HEK293T (cell line): ENCODE data around the gene CLMP.

Source experiments
- CTCF ChIA-PET: fragments of 350-600 bp; formaldehyde crosslinking; extraction: SDS; loops from one replicate; lab custom pipeline; 2021; ENCODE audit warnings: antibody characterized with exemption, inconsistent platforms; lab: Yijun Ruan, JAX
- POLR2A ChIA-PET: fragments of 350-600 bp; formaldehyde crosslinking; extraction: SDS; loops from one replicate; lab custom pipeline; 2020; ENCODE audit warnings: antibody characterized with exemption, inconsistent platforms; lab: Yijun Ruan, JAX
- DNase-seq: peaks from one replicate; pipeline ENCODE4 v3.0.0; 2012; ENCODE audit warnings: mixed read lengths; ENCODE audit errors: extremely low spot score
- ARNT ChIP-seq: fragments of 450-650 bp; IDR thresholded peaks from 2 replicates; pipeline ENCODE4 v1.6.1; 2017; ENCODE audit warnings: mild to moderate bottlenecking
- BHLHE40 ChIP-seq: fragments of 450-650 bp; IDR thresholded peaks from 2 replicates; pipeline ENCODE4 v1.6.1; 2016; ENCODE audit warnings: mild to moderate bottlenecking, moderate library complexity, borderline replicate concordance
- CTBP1 ChIP-seq: fragments of 450-650 bp; IDR thresholded peaks from 2 replicates; pipeline ENCODE4 v1.6.1; 2016; ENCODE audit warnings: borderline replicate concordance
- ELF4 ChIP-seq: fragments of 450-650 bp; IDR thresholded peaks from 2 replicates; pipeline ENCODE4 v1.6.1; 2017; ENCODE audit warnings: antibody characterized with exemption
- FOXA1 ChIP-seq: fragments of 450-650 bp; IDR thresholded peaks from 2 replicates; pipeline ENCODE4 v1.6.1; 2016; ENCODE audit warnings: mild to moderate bottlenecking
- FOXK2 ChIP-seq: fragments of 450-650 bp; IDR thresholded peaks from 2 replicates; pipeline ENCODE4 v1.6.1; 2016; ENCODE audit warnings: mild to moderate bottlenecking
- FOXM1 ChIP-seq: fragments of 450-650 bp; IDR thresholded peaks from 2 replicates; pipeline ENCODE4 v1.6.1; 2017; ENCODE audit warnings: mild to moderate bottlenecking, borderline replicate concordance
- HDGF ChIP-seq: fragments of 450-650 bp; IDR thresholded peaks from 2 replicates; pipeline ENCODE4 v1.6.1; 2017; ENCODE audit warnings: antibody characterized with exemption, borderline replicate concordance
- L3MBTL2 ChIP-seq: fragments of 450-650 bp; conservative IDR thresholded peaks from 2 replicates; pipeline ENCODE4 v1.6.1; 2016; ENCODE audit warnings: mild to moderate bottlenecking
- LEF1 ChIP-seq: fragments of 450-650 bp; IDR thresholded peaks from 2 replicates; pipeline ENCODE4 v1.6.1; 2017; ENCODE audit warnings: mild to moderate bottlenecking, borderline replicate concordance
- NFRKB ChIP-seq: fragments of 450-650 bp; IDR thresholded peaks from 2 replicates; pipeline ENCODE4 v1.6.1; 2016; ENCODE audit warnings: mild to moderate bottlenecking, moderate library complexity
- PKNOX1 ChIP-seq: fragments of 450-650 bp; IDR thresholded peaks from 2 replicates; pipeline ENCODE4 v1.6.1; 2016
- SP1 ChIP-seq: fragments of 450-650 bp; IDR thresholded peaks from 2 replicates; pipeline ENCODE4 v1.6.1; 2017
- SUZ12 ChIP-seq: fragments of 450-650 bp; IDR thresholded peaks from 2 replicates; pipeline ENCODE4 v1.6.1; 2016; ENCODE audit warnings: mild to moderate bottlenecking
- TARDBP ChIP-seq: fragments of 450-650 bp; IDR thresholded peaks from 2 replicates; pipeline ENCODE4 v1.6.1; 2016
- ZNF384 ChIP-seq: fragments of 450-650 bp; IDR thresholded peaks from 2 replicates; pipeline ENCODE4 v1.6.1; 2016

Gene CLMP

GRCh38 chr11:123125169-123125568 lies 69.9 kb downstream of the CLMP start:
- ChIA-PET POLR2A (no interaction called here), CTCF (no interaction called here)
- no peak for DNase-seq
- no peak for TF ChIP-seq PKNOX1
- TF ChIP-seq L3MBTL2: no peak
- no peak for TF ChIP-seq ELF4
- TF ChIP-seq ZNF384: no peak
- TF ChIP-seq LEF1: no peak
- TF ChIP-seq ARNT: no peak
- TF ChIP-seq BHLHE40: no peak
- TF ChIP-seq CTBP1: no peak
- TF ChIP-seq FOXA1: no peak
- TF ChIP-seq HDGF: no peak
- no peak for TF ChIP-seq FOXK2
- no peak for TF ChIP-seq SP1
- no peak for TF ChIP-seq TARDBP
- TF ChIP-seq FOXM1: no peak
- no peak for TF ChIP-seq SUZ12

GRCh38 chr11:123122852-123123251 lies 72.2 kb downstream of the CLMP start:
- TF ChIP-seq ELF4 (no peak), ZNF384 (no peak), ARNT (no peak), CTBP1 (no peak), HDGF (no peak), SUZ12 (no peak), FOXM1 (no peak), FOXA1 (no peak), PKNOX1 (no peak), BHLHE40 (no peak), L3MBTL2 (no peak), TARDBP (no peak), NFRKB (no peak), LEF1 (no peak)
- POLR2A ChIA-PET: no interaction called here
- DNase-seq: no peak
- CTCF ChIA-PET: interaction anchor here (0.8 to 1.0 kb wide), 2 partner anchors 16 to 124 kb away, joined by 4 to 5 read pairs; no protein-coding TSS in a partner anchor

GRCh38 chr11:123122341-123122740 lies 72.7 kb downstream of the CLMP start:
- DNase-seq: no peak
- CTCF ChIA-PET: interaction anchor here (0.8 kb wide), 1 partner anchor 125 kb away, joined by 5 read pairs; no protein-coding TSS in a partner anchor
- POLR2A ChIA-PET: no interaction called here
- TF ChIP-seq NFRKB: no peak
- TF ChIP-seq ARNT: no peak
- no peak for TF ChIP-seq LEF1
- TF ChIP-seq CTBP1: no peak
- TF ChIP-seq SP1: no peak
- TF ChIP-seq HDGF: no peak
- no peak for TF ChIP-seq SUZ12

GRCh38 chr11:123116486-123116885 lies 78.6 kb downstream of the CLMP start:
- TF ChIP-seq SP1 (no peak), NFRKB (no peak), LEF1 (no peak), ZNF384 (no peak), L3MBTL2 (no peak), FOXA1 (no peak), FOXK2 (no peak), SUZ12 (no peak), BHLHE40 (no peak), HDGF (no peak), TARDBP (no peak), CTBP1 (no peak), PKNOX1 (no peak), ARNT (no peak), ELF4 (no peak), FOXM1 (no peak)
- ChIA-PET POLR2A (no interaction called here), CTCF (no interaction called here)
- DNase-seq: no peak

GRCh38 chr11:123111465-123111864 lies 83.6 kb downstream of the CLMP start:
- DNase-seq: peak; percentile 48
- TF ChIP-seq CTBP1 (no peak), BHLHE40 (no peak), ELF4 (no peak), FOXA1 (no peak), FOXM1 (no peak), NFRKB (no peak), HDGF (no peak), PKNOX1 (no peak), FOXK2 (no peak), LEF1 (no peak), SUZ12 (no peak), TARDBP (no peak), SP1 (no peak)
- CTCF ChIA-PET: interaction anchor here (0.6 to 7.5 kb wide), 9 partner anchors 53 to 410 kb away, joined by 3 to 71 read pairs (median 3); no protein-coding TSS in a partner anchor
- POLR2A ChIA-PET: no interaction called here
